Measurements from ENCODE around the gene ANKRD42. TPM values are rescaled to one million over a fixed set of nuclear protein-coding genes. Genes with fewer than 3 reads are reported as not detected.

ANKRD42 gene
- total RNA-seq (2014; rRNA removed; shearing (Covaris generic)), result 6.7 and 8.5 TPM in 2 replicates
- polyA plus RNA-seq (2015; cell fraction: cytosol; rRNA removed), result 8.8 and 10.7 TPM in 2 replicates
- 14.1 and 16.8 TPM in 2 replicates for polyA plus RNA-seq (2015; cell fraction: nucleus; rRNA removed)

- DNase-seq (ENCODE audit: low read depth), result peak; percentile 95
These were observed at the start of gene ANKRD42 for GRCh38 chr11:83193315-83194280. Gene ANKRD42, plus strand, starts transcription at chr11:83193712. Its CDS starts 959 bp downstream, at chr11:83194671.

GRCh38 chr11:83147895-83148294 is 45.6 kb upstream of the ANKRD42 start:
- DNase-seq (ENCODE audit: low read depth), result peak; percentile 30

- DNase-seq (ENCODE audit: low read depth), result no peak
These were observed 43.1 kb upstream of the ANKRD42 start for GRCh38 chr11:83150450-83150849.

- peak; percentile 77 for DNase-seq (ENCODE audit: low read depth)
These were observed 42.1 kb upstream of the ANKRD42 start for GRCh38 chr11:83151274-83151977.

GRCh38 chr11:83152264-83152663 is 41.2 kb upstream of the ANKRD42 start:
- DNase-seq (ENCODE audit: low read depth), result no peak

- DNase-seq (ENCODE audit: low read depth), result no peak
These were observed 39.7 kb upstream of the ANKRD42 start for GRCh38 chr11:83153764-83154163.

GRCh38 chr11:83156144-83156995 is 37.1 kb upstream of the ANKRD42 start:
- peak; percentile 100 for DNase-seq (ENCODE audit: low read depth)

- no peak for DNase-seq (ENCODE audit: low read depth)
These were observed 36.4 kb upstream of the ANKRD42 start, which contains the start of gene PCF11 for GRCh38 chr11:83156996-83157593. Gene PCF11, plus strand, starts transcription at chr11:83157131. Its CDS starts 309 bp downstream, at chr11:83157440.

- peak; percentile 73 for DNase-seq (ENCODE audit: low read depth)
These were observed 35.7 kb upstream of the ANKRD42 start for GRCh38 chr11:83157594-83158356.

- DNase-seq (ENCODE audit: low read depth), result no peak
These were observed 35.1 kb upstream of the ANKRD42 start for GRCh38 chr11:83158357-83158786.

GRCh38 chr11:83158965-83159901 is 34.3 kb upstream of the ANKRD42 start:
- no peak for DNase-seq (ENCODE audit: low read depth)

GRCh38 chr11:83159902-83160865 is 33.3 kb upstream of the ANKRD42 start:
- peak; percentile 36 for DNase-seq (ENCODE audit: low read depth)

GRCh38 chr11:83161610-83162199 is 31.8 kb upstream of the ANKRD42 start:
- DNase-seq (ENCODE audit: low read depth), result no peak

GRCh38 chr11:83162377-83162776 is 31.1 kb upstream of the ANKRD42 start:
- no peak for DNase-seq (ENCODE audit: low read depth)

- DNase-seq (ENCODE audit: low read depth), result no peak
These were observed 27.2 kb upstream of the ANKRD42 start for GRCh38 chr11:83166193-83166866.

- no peak for DNase-seq (ENCODE audit: low read depth)
These were observed 24.8 kb upstream of the ANKRD42 start for GRCh38 chr11:83168756-83169155.

All from HT1080 (cell line).